Epidermal melanocyte (primary cell): ENCODE data around the gene RNFT1.
"Not testable (repeated sequence)": the region's sequence is repeated elsewhere in the genome, so short reads cannot be mapped to it uniquely, and the experiment has no call there.

Experiments used
- DNase-seq: peaks from one replicate; pipeline ENCODE4 v3.0.0; 2011; ENCODE audit warnings: low spot score; ENCODE audit not compliant: insufficient read length

RNFT1 gene, protein sequence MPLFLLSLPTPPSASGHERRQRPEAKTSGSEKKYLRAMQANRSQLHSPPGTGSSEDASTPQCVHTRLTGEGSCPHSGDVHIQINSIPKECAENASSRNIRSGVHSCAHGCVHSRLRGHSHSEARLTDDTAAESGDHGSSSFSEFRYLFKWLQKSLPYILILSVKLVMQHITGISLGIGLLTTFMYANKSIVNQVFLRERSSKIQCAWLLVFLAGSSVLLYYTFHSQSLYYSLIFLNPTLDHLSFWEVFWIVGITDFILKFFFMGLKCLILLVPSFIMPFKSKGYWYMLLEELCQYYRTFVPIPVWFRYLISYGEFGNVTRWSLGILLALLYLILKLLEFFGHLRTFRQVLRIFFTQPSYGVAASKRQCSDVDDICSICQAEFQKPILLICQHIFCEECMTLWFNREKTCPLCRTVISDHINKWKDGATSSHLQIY

DNA sequence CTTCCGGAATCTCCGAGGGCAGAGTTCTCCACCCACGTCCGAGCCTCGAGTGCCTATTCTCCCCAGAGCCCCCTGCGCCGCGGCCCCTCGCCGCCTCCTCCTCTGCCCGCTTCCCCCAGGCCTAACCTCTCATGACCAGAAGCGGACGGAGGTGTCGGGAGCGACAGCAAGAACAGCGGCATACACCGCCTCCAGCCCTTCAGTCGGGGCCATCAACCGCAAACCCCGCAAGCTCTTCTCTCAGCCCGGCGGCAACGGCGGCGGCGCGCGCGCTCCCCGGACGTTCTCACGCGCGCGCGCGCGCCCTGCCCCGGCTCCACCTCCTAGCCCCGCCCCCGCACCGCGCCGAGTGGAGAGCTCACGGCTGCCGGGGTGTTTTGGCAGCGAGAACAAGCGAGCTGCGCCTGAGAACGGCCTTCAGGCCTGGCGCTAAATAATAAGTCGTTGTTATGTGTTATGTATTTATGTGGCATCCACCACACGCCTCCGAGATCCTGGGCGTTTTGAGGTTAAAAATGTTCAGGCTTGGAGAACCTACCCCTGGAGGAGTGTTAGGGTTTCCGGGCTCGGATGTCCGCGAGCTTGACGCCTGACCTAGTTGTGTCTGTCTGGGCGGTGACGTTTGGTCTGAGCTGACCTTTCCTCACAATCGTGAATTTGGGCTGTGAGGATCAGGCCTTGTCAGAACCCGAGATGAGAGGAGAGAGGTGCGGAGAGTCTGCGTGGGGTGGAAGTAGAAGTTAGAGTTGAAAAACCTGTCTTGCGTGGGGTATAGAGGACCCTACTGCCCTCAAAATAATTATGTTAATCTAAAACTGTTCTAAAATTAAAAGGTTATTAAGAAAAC, at the start of gene RNFT1:
Gene RNFT1, minus strand, starts transcription at position 259 of the 847 bp plus-strand sequence. Its CDS starts 77 bp downstream, at position 182.
- peak; percentile 76 for DNase-seq

DNA sequence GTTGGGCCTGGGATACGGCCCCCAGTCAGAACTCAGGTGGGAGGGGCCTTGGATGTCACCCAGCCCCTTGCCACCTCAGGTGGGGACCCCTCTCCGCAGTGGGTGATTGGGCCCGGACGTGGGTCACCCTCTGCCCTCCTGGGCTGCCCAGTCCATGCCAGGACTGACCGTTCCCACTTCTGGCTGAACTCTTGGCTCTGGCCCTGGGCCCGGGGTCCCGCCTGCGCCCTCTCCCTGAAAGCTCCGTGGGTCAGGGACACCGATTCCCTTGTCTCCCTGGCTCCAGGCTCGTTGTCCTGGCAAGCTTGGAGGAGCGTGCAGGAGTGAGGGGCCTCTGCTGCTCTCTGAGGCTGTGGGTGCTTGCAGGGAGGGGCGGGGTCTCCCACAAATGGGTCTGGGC, 44.8 kb upstream of the RNFT1 start:
- not testable (repeated sequence) for DNase-seq

DNA sequence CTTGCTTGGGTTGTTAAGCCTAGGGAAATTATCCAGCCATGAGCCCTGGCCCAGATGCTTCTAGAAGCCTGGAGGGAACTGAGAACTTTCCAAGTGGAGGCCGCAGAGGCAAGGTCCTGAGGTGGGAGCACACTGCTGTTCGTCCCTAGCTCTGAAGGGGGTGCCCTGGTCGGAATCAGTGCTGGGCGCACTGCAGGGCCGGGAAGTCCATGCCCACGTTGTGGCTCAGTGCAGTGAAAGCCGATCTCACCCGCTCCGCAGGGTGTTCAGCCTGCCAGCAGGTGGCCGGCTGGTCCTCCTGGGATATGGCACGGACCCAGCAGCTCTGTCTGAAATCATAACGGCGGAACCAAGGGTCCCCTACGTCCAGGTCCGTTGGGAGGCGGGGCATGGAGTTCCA, 43.8 kb upstream of the RNFT1 start:
- DNase-seq: not testable (repeated sequence)

DNA sequence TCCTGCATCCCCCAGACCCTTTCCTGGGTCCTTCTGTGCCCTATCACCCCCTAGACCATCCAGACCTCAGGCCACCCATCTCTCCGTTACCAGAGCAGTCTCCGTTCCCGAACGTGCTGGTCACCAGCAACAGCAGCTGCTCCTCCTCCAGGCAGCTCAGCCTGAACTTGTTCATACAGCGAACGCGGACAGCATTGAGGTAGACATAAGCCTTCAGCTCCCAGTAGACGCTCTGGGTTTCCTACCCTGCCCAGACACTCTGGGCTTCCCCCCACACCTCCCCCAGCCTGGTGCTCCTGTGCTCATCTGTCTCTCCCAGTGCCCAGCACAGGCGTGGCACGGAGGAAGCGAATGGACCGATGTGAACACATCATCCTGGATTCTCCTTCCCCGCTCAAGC, 41.6 kb upstream of the RNFT1 start:
- no peak for DNase-seq

DNA sequence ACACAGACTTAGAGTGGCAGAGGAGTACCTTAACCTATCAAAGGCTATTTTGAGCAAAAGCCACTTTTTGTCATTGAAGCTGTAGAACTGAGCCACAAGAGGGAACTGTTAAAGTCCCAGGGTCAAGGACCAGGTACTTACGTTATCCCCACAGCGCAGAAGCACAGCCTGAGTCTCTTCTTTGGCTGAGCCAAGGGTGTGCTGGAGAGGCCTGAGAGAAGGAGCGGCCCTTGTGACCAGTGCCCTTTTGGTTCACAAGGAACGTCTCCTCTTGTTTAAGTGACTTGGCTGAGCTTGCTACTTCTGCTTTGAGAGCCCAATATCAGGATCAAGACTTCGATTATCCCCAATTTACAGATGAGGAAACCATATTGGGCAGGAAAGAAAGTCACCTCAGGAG, 40.0 kb upstream of the RNFT1 start:
- DNase-seq: not testable (repeated sequence)

DNA sequence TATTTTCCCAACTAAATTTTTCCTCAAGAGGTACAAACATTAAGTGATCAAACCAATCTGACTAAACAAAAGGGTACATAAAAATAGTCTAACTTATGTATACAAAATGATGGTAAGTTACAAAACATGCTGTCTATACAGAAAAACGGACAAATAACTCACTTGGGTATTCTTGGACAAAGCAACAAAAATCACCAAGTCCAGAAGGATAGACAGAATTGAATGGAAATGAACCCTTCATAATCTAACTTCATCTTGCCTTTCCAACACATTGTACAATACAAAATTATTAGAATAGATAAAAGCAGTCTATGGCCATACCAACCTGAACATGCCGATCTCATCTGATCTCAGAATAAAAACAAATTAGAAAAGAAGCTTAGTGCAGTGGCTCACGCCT, 37.9 kb upstream of the RNFT1 start:
- not testable (repeated sequence) for DNase-seq

DNA sequence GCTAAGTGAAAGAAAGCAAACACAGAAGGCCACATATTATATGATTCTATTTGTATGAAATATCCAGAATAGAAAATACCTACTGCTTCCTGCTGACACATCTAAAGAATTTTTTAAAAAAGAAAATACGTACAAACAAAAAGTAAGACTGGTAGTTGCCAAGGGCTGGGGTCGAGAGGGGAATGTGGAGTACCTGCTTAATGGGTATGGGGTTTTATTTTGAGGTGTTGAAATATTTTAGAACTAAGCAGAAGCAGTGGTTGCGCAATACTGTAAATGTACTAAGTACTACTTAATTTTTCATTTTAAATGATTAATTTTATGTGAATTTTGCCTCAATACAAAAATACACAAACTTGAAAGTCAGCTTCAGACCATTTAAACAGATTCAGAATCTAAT, 32.1 kb upstream of the RNFT1 start:
- not testable (repeated sequence) for DNase-seq

DNA sequence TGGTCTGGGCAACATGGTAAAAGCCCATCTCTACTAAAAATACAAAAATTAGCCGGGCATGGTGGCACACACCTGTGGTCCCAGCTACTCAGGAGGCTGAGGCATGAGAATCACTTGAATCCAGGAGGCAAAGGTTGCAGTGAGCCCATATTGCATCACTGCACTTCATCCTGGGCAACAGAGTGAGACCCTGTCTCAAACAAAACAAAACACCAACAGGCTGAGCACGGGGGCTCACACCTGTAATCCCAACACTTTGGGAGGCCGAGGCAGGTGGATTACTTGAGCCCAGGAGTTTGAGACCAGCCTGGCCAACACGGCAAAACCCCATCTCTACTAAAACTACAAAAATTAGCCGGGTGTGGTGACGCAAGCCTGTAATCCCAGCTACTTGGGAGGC, 10.6 kb upstream of the RNFT1 start:
- not testable (repeated sequence) for DNase-seq

DNA sequence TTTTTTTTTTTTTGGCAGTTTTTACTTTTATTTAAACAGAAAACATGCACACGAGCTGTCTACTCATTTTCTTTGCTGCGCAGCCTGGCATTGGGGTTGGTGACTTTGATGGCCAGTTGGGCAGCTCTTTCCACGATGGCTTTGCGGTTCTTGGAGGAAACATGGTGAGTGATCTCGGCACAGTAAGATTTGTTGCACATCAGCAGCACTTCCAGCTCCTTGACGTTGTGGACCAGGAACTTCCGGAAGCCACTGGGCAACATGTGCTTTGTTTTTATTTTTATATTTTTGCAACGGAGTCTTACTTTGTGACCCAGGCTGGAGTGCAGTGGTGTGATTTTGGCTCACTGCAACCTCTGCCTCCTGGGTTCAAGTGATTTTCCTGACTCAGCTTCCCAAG, 8.9 kb upstream of the RNFT1 start:
- not testable (repeated sequence) for DNase-seq

DNA sequence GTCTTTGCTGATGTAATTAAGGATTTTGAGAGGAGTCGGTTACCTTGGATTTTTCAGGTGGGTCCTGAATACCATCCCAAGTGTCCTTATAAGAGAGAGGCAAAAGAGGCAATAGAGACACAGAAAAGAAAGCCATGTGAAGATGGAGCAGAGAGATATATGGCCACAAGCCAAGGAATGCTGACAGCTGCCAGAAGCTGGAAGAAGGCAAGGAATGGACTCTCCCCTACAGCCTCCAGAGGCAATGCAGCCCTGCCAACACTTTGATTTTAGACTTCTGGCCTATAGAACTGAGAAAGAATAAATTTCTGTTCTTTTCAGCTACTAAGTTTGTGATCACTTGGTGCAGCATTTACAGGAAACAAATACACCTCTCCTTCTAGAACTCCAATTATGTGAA, 8.2 kb upstream of the RNFT1 start:
- DNase-seq: no peak

DNA sequence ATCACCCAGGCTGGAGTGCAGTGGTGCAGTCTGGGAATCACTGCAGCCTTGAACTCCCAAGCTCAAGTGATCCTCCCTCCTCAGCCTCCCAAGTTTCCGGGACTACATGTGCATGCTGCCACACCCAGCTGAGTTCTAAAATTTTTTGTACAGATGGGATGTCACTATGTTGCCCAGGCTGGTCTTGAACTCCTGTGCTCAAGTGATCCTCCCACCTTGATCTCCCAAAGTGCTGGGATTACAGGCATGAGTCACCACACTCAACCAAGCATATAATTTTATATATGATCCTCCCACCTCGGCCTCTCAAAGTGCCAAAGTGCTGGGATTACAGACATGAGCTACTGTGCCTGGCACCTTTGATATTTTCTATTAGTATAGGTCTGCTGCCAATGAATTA, 7.2 kb upstream of the RNFT1 start:
- not testable (repeated sequence) for DNase-seq

DNA sequence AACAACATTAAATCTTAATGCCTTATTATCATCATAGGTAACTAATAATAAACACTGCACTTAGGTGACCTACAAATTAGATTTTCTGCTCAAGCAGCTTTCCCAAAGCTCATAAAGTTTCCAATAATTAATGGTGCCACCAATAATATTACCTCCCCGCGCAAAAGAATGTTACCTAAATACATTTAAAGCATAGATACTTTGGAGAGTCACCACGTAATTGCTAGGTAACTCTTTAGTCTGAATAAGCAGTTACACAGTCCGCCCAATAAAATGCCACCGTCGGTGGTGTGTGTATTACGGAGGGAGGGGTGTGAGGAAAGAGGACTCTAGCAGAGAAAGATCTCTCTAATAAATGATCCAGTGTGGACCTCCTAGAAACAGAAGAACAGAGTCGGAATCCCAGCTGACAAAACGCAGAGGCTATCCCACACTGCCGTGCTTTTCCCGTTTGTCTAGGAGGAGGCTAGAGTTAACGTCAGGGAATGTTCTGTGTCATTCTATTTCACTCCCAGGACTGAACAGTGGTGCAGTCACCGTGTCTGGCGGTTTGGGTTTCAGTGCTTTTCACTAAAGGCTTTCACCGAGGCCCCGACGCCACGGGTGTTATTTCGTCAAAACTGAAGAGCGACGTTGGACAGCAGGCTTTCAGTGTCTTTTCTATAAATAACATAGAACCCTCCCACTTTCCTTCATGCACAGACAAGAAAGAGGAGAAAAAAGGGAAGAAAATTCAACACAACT, 630 bp downstream of the RNFT1 start:
- peak; percentile 44 for DNase-seq

DNA sequence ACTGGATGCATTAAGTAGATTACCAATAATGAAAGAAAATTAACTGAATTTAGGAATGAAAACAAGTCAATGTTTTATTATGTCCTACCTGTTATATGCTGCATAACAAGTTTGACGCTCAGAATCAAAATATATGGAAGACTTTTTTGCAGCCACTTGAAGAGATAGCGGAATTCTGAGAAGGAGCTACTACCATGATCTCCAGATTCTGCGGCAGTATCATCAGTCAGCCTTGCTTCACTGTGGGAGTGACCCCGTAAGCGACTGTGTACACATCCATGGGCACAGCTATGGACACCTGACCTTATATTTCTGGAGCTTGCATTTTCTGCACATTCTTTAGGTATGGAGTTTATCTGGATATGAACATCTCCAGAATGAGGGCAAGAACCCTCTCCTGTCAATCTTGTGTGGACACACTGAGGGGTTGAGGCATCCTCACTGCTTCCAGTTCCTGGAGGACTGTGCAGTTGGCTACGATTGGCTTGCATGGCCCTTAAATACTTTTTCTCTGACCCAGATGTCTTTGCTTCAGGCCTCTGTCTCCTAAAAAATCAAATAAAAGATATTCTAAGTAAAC, 1.7 kb downstream of the RNFT1 start:
- DNase-seq: no peak

DNA sequence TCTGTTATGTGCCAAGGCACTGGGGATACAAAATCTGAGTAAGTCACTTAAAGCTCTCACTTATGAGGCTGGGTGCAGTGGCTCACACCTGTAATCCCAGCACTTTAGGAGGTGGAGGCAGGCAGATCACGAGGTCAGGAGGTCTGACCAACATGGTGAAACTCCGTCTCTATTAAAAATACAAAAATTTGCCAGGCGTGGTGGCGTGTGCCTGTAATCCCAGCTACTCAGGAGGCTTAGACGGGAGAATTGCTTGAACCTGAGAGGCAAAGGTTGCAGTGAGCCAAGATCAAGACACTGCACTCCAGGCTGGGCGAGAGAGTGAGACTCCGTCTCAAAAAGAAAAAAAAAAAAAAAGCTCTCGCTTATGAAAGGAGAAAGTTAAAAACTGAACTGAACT, 5.0 kb downstream of the RNFT1 start:
- not testable (repeated sequence) for DNase-seq

DNA sequence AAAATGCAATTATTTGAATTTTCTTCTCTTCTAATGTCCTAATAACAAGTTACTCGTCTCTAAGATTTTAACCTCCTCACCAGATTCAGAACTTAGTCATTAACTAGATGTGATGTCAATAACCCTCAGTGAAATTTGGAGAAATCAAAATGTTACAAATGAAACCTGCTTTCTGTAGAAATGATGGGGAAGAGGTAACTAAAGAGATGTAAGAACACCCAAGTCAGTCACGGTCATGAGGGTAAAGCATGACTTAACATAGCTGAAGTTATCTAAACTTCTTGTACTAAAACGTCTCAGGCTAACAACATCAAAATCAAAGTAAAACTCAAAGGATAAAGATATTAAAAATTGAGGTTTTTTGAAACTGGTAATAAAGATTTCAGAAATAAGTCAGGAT, 9.7 kb downstream of the RNFT1 start:
- DNase-seq: no peak

DNA sequence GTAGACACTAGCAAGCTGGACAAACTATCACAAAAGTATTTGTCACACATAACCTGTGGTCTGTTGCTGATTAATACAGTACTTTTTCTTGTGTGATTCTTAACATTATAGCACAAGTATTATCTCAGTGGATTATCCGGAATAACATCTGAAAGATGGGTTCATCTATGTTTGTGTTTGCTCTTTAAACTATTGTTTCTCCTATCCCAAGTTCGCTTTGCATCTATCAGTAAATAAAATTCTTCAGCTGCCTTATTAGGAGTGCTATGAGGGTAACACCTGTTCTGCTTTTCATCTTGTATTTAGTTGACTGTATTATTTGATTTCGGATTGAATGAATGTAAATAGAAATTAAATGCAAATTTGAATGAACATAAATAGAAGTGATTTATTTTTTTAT, 14.5 kb downstream of the RNFT1 start:
- no peak for DNase-seq

DNA sequence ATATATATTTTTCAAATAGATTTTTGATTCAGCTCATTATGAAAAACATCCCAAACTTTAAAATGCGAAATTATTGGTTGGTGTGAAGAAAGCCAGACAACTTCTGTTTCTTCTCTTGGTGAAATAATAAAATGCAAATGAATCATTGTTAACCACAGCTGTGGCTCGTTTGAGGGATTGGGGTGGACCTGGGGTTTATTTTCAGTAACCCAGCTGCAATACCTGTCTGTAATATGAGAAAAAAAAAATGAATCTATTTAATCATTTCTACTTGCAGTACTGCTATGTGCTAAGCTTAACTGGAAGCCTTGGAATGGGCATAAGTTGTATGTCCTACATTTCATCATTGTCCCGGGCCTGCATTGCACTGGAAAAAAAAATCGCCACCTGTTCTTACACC, 17.2 kb downstream of the RNFT1 start:
- DNase-seq: not testable (repeated sequence)

DNA sequence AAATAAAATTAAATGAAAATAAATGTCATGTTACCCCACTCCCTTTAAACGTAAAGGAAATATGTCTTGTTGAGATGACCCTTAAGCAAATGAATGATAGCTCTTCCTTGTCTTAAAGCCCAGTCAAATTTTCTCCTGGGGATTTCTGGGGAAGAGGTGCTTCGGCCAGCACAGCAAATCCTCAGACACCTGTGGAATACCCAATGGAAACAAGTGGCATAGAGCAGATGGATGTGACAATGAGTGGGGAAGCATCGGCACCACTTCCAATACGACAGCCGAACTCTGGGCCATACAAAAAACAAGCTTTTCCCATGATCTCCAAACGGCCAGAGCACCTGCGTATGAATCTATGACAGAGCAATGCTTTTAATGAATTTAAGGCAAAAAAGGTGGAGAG, 18.1 kb downstream of the RNFT1 start:
- DNase-seq: not testable (repeated sequence)

DNA sequence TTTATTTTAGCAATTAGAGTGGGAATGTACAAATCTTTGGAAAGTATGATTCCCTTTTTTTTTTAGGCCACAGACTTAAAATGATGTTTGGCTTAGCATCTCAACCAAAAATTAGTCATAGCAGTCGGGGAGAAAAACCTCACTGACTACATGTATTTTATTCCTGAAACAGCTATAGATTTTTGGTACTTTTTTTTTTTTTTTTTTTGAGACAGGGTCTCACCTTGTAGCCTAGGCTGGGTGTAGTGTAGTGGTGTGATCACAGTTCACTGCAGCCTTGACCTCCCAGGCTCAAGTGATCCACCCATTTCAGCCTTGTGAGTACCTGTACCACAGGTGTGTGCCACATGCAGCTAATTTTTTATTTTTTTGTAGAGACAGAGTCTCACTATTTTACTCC, 23.4 kb downstream of the RNFT1 start:
- DNase-seq: no peak

DNA sequence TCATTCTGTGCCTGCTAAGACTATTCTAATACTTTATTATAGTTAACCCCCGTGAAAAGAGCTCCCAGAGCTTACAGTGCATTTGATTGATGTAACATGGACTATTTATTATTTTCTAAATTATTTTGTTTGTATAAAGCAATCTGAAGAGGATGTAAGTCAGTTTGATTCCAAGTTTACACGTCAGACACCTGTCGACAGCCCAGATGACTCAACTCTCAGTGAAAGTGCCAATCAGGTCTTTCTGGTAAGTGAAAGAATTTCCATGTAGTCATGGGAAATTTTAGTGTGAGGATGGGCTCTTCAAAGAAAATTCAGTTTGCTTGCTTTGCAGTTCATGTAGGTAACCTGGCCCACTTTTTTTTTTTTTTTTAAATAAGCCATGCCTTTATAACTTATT, 23.8 kb downstream of the RNFT1 start:
- not testable (repeated sequence) for DNase-seq

DNA sequence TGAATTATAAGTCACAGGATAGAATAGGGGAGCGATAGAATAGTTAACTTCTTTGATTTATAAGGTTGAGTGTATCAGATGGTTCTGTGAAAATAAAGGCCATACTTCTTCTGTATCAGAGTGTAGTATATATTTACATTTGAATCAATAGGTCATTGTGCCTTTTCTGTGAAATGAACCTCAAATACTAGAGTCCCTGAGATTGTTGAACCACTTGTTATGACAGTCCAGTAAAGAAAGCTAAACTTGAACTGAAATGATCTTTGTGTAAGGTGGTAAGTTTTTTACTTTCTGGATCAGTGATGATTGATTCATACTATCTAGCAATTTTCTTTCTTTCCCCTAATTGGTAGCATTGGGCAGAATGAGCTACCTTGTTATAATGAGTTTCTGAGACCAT, 31.2 kb downstream of the RNFT1 start:
- DNase-seq: not testable (repeated sequence)
